Subcutaneous adipose tissue (tissue), 4 donors: Measurements from ENCODE around the gene SIT1. TPM values are rescaled to one million over a fixed set of nuclear protein-coding genes. Genes with fewer than 3 reads are reported as not detected.

Experiments used
- total RNA-seq, 4 donors: library from RNA; depleted of rRNA; stranded (reverse); fragments of >200 nt; gene quantifications; one replicate each; pipeline ENCODE4 v1.1.0, GENCODE V29; 2016
- TF ChIP-seq, protein P1 (sequence below): fragments of 450-650 bp; IDR thresholded peaks from one replicate; pipeline ENCODE4 v1.5.1; 2016; ENCODE audit warnings: low read depth, mild to moderate bottlenecking, control low read depth, antibody characterized with exemption, moderate library complexity

The SIT1 gene
- total RNA-seq, 4 donors from 2014 or later: 0.82 to 6.6 (median 4.2) TPM

DNA sequence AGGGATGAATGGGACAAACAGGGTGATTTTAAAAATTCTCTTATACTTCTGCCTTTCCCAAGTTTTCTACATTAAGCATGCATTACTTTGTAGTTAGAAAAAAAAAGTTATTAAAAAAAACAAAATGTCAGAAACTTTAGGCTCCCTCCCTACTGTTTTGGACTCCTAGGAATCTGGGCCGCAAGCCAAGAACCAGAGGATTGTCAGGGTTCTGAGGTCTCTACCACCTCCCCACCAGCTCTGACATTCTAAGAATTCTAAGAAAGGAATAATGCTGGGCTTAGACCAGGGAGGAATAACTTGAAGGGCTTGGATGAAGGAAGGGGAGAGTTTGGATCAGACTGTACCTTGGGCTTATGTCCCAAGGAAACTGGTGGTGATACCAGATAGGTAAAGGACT lies 15.3 kb upstream of the SIT1 start:
- TF ChIP-seq, protein P1, sequence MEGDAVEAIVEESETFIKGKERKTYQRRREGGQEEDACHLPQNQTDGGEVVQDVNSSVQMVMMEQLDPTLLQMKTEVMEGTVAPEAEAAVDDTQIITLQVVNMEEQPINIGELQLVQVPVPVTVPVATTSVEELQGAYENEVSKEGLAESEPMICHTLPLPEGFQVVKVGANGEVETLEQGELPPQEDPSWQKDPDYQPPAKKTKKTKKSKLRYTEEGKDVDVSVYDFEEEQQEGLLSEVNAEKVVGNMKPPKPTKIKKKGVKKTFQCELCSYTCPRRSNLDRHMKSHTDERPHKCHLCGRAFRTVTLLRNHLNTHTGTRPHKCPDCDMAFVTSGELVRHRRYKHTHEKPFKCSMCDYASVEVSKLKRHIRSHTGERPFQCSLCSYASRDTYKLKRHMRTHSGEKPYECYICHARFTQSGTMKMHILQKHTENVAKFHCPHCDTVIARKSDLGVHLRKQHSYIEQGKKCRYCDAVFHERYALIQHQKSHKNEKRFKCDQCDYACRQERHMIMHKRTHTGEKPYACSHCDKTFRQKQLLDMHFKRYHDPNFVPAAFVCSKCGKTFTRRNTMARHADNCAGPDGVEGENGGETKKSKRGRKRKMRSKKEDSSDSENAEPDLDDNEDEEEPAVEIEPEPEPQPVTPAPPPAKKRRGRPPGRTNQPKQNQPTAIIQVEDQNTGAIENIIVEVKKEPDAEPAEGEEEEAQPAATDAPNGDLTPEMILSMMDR: no peak

DNA sequence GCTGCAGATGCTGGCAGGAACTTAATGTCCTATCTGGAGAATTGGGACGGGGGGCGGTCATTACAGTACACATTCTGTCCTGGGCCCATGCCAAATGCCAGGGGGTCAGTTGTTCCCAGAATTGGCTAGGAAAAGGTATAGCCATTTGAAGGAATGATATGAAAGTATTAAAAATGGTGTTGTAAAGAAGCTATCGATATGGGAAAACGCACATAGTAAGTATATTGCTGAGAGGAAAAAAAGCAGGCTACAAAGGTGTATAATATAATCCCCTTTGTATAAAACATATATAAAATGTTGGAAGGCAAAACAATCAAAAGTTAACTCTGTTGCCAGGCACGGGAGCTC lies 14.7 kb upstream of the SIT1 start:
- TF ChIP-seq, protein P1: no peak

DNA sequence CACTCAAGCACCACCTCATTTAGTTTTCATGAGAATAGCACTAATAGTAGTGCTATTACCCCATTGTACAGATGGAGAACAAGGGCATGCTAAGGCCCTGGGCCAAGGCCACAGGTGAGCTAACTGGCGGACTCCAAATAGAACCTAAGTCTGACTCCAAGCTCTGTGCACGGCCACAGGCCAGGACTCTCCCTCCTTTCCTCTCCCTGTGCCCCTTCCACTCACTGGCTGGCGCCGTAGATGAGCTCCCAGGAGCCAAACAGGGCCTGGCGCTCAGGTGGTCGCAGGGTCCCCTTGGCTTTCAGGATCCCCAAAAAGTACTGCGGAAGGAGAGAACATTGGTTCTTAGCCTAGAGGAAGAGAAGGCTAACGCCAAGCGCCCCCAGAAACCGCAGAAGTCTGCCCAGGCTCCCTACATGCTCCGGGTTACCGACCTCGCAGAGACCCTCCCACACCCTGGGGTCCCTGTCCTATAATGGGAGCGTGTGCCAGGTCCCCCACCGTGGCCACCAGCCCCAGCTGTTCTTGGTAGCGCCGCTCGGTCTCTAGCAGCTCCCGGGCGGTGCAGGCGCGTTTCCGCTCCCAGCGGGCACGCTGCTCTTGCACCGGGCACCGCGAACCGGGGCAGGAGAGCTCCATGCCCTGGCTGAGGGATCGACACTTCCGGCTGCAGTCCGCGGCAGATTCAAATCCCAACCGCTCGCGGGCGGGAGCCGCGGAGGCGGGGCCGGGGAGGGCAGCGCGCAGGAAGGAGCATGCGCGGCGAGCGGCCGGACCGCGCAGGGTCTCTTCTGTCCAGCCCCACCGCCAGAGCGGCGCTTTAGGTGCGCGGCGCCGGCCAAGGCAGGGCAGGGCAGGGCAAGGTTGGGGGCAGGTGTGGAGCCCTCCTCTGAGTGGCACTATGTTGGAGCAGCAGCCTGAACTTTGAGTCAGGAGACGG lies 14.1 kb upstream of the SIT1 start, which contains the start of gene ARHGEF39:
Gene ARHGEF39, minus strand, starts transcription at position 665 of the 940 bp plus-strand sequence. Its CDS starts 26 bp downstream, at position 639.
- TF ChIP-seq, protein P1: no peak

DNA sequence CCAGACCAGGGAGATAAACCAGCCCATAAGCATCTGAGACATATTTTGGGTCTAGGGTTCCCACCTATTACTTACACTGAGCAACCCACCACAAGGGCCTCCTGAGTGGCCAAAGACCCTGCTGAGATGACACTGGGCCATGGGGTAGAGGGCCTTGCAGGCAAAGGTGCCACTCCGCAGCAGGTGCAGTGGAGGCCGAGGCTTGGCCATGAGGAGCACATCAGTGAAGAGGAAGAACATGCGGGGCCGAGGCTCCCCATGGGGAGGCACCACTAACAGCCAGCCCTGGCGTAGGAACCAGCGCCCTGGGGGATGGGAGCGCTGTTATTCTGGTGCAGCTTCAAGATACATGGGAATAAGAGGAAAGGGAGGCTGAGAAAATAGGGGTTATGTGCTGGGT lies 11.7 kb upstream of the SIT1 start:
- TF ChIP-seq, protein P1: no peak

DNA sequence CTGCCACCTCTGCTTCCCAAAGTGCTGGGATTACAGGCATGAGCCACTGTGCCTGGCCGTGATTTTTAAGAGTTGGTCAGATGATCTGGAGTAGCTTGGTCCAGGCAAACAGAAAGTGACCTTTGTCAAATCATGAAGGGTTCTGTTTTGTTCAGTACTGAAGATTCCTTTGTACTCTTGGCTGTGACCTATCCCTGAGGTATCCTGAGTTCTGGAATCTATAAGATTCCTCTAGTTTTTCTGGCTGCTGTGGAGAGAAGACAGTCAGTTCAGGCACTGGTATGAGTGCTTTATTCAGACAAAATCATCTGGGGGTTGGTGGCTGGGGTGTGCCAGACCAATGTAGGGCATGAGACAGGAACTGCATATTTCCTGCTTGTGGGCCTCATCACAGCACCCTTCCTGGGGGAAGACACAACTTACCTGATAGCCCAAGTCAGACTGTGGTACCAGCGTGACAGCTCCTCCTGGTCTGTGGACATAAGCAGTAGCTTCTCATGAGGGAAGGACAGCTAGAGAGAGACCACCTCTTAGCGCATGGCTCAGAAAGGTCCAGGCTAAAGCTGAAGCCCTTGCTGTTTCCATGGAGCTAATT lies 11.1 kb upstream of the SIT1 start:
- TF ChIP-seq, protein P1: no peak

DNA sequence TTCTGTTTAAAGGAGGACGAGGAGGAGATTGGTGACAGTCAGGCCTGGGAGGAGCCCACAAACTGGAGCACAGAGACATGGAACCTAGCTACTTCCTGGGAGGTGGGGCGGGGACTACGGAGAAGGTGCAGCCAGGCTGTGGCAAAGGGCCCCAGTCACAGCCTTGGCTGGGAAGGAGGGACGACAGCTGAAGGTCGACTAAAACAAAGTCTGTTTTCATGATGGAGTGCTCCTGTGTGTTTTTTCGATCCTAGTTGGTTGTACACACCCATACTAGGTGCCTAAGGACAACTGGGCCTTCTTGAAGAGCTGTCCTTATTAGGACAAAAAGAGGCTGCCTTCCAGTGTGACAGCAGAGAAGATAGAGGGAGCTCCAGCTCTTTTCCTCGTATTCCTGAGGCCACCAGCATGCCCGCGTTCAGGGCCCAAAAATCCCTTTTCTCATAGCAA lies 10.3 kb upstream of the SIT1 start:
- TF ChIP-seq, protein P1: no peak

DNA sequence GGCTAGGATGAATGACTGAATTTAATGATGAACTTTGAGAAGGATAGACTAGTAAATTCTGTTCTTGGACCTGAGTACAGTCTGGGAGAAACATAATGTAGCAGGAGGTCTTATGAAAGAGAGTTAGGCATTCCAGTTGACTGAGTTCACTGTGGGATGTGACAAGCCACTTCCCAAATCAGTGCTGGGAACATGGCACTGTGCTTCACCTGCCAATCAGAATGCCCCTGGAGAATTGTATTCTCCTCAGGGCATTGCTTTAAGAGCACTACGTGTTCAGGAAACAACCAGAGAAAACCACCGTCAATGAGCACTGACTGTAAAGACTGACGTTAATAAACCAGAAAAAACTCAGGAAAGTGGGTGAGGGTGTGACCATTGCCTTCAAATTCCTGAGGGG lies 8.6 kb upstream of the SIT1 start:
- TF ChIP-seq, protein P1: no peak
